Astrocyte (in vitro differentiated cells and primary cell): Measurements from ENCODE around the gene LRRC36.

ENCODE experiments used
- CTCF ChIP-seq: IDR thresholded peaks from 2 replicates; pipeline ENCODE4 v1.5.1; 2011; ENCODE audit warnings: low read depth, mild to moderate bottlenecking, inconsistent platforms, low read length, moderate library complexity; ENCODE audit not compliant: insufficient read depth
- EZH2 ChIP-seq: IDR thresholded peaks from 2 replicates; pipeline ENCODE4 v1.6.1; 2012; ENCODE audit warnings: mild to moderate bottlenecking, low read length, inconsistent platforms; ENCODE audit not compliant: insufficient read depth

DNA sequence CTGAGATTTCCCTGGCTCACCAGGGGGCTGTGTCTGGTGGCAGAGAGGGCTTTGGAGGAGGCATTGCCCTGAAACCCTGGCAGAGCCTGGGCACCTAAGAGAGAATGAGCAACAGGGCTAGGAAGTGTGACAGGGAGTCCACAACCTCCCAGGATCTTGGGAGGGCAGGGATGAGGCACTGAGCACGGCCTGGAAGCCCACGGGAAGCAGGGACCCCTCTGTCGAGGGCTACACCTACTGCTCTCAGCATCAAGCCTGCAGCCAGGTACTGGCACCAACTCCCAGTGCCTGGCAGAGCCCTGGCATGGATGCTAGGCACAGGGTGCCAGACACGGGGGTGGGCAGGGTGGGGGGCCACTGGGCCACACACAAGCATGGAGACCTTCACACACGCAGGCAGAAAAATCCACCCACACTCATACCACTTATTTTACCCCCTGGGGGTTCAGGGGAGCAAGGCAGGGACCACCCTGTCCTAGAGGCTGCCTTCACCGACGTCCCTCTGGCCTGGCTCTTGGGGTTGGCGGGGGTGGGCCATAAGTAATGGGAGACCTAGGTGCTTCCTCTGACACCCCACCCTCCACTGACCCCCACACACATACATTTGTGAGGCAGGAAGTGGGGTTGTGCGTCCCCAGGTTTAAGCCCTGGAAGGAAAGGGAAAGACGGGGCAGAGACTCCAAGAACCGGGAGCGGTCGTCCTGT, 103.3 kb downstream of the LRRC36 start:
- TF ChIP-seq CTCF: no peak
- TF ChIP-seq EZH2: no peak
